Adrenal gland (tissue), 12 donors: ENCODE data around the gene TEAD3. TPM values are rescaled to one million over a fixed set of nuclear protein-coding genes. Genes with fewer than 3 reads are reported as not detected.
A peak's percentile ranks its signal among the peaks of the same experiment; 100 is the strongest.

Source experiments
- DNase-seq, 7 donors: peaks; one replicate each; pipeline ENCODE4 v3.0.0-alpha.2; 2019 to 2020
- H3K27ac ChIP-seq, 5 donors: fragments of 200-600 bp; sonication (generic) in 4 of 5; 1 replicate in 3 of 5; 2 replicates in 2 of 5; pipeline versions ENCODE4 v1.5.1 to v1.8.0; 2016 to 2020; ENCODE audit warnings: mild to moderate bottlenecking in 1 of 5
- H3K27me3 ChIP-seq: fragments of 200-600 bp; 2 replicates; pipeline ENCODE4 v1.8.0; 2021
- H3K36me3 ChIP-seq, 2 donors: fragments of 200-600 bp; replicated peaks in 1 of 2; 1 replicate in 1 of 2; 2 replicates in 1 of 2; pipeline versions ENCODE4 v1.5.1 to v1.8.0; 2018 to 2022
- H3K4me1 ChIP-seq, 2 donors: fragments of 200-600 bp; replicated peaks in 1 of 2; 1 replicate in 1 of 2; 2 replicates in 1 of 2; pipeline versions ENCODE4 v1.5.1 to v1.8.0; 2018 to 2021
- H3K4me3 ChIP-seq, 4 donors: fragments of 200-600 bp; sonication (generic) in 3 of 4; one replicate each; pipeline ENCODE4 v1.5.1; 2016 to 2018
- H3K9me3 ChIP-seq, 3 donors: fragments of 200-600 bp; sonication (generic) in 1 of 3; replicated peaks in 1 of 3; 1 replicate in 2 of 3; 2 replicates in 1 of 3; pipeline versions ENCODE4 v1.5.1 to v1.8.0; 2016 to 2021
- POLR2A ChIP-seq, 2 donors: fragments of 450-650 bp; IDR thresholded peaks; one replicate each; pipeline ENCODE4 v1.6.1; 2017; ENCODE audit warnings: antibody characterized with exemption in 2 of 2, mild to moderate bottlenecking in 2 of 2, moderate library complexity in 1 of 2
- WGBS, 4 donors: extraction: QIAGEN DNeasy Blood & Tissue Kit in 2 of 4; methylation state at CpG; one replicate each; pipeline versions ENCODE4 v1.1.5 to v1.1.7; 2013 to 2017; 5-methylcytosine and 5-hydroxymethylcytosine counted together
- intact Hi-C, 2 donors: fragments of 100-400 bp; cut with DNase I; formaldehyde crosslinking; loops; one replicate each; pipeline versions ENCODE4 v1.14.1 to v1.15.0; 2022 to 2023
- polyA plus RNA-seq, 3 donors: library from polyadenylated mRNA; stranded (reverse); fragments of 200-250 nt in 2 of 3; fragments of 350-450 nt in 1 of 3; fragmentation: Illumina TruSeq in 1 of 3; extraction: RNeasy Lipid Tissue Mini Kit (QIAGEN cat#74804) in 1 of 3; gene quantifications; one replicate each; pipeline ENCODE4 v1.2.3, GENCODE V29; 2013 to 2014
- total RNA-seq, 9 donors: library from RNA; depleted of rRNA in 4 of 9; stranded (reverse); fragments of >200 nt in 4 of 9; fragments of 120-200 nt in 1 of 9; fragmentation: NEBNext Ultra II Directional in 1 of 9; extraction: Animal tissue kit (Norgen Biotek cat#: 25700) in 1 of 9; gene quantifications; one replicate each; pipeline versions ENCODE4 v1.1.0 to v1.2.4, GENCODE V29; 2013 to 2023
- TF ChIP-seq, protein P1 (sequence below), 6 experiments: fragments of 450-650 bp in 4 of 6; fragments of 200-600 bp in 2 of 6; sonication (generic) in 1 of 6; IDR thresholded peaks; 1 replicate in 5 of 6; 2 replicates in 1 of 6; pipeline versions ENCODE4 v1.5.1 to v1.8.0; 2016 to 2021; ENCODE audit warnings: antibody characterized with exemption in 6 of 6, mild to moderate bottlenecking in 2 of 6, moderate library complexity in 1 of 6
- donor health status: healthy with polysubstance abuse.
- donor health status: Bipolar disorder and iron deficiency.
- donor health status: DM: yes; HTN: yes; CAD: no.
- donor health status: DM: no; HTN: no; CAD: no.
- donor health status: DM: no; HTN: no; CAD: no.
- donor health status: DM: yes; HTN: yes; CAD: no.

The TEAD3 gene
- total and polyA plus RNA-seq, 12 donors: 1.4 to 15.5 (median 8.7) TPM

DNA sequence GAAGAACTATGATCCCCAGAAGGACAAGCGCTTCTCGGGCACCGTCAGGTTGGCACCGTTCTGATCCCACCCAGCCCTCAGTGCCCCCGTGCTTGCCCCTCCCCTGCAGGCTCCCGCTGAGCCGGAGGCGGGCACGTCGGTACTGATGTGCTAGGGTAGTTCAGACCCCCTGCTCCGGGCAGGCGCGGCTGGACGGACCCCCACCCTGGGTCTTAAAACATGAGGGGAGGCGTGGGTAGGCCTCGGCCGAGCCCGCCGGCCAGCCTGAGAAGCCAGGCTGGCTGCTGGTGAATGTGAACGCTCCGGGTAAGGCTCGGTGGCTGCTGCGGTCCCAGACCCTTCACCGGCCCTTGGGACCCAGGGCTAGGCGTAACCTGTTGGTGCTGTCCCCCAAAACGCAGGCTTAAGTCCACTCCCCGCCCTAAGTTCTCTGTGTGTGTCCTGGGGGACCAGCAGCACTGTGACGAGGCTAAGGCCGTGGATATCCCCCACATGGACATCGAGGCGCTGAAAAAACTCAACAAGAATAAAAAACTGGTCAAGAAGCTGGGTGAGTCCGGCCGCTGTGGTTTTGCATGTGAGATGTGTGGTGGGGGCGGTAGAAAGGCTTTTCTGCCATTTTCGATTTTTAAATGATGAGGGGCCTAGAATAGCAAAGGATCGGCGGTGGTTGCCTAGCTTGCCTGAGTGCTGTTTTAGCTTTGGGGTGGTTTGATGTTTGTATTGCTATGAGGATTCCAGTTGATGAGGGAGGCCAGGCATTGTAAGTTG, 27.7 kb downstream of the TEAD3 start:
- H3K4me3 ChIP-seq: peak overlapping the region in 3 of 4 donors; percentile 64 to 77 (median 75)
- peaks cover 0 to 25% of the 10 kb centered on the region in 2 donors for H3K36me3 ChIP-seq
- no peaks in the 10 kb centered on the region for H3K9me3 ChIP-seq
- 6 to 16% (median 9%) methylated on average over 29 to 37 of the region's 37 CpGs for WGBS, 4 donors
- no peaks in the 10 kb centered on the region for H3K27me3 ChIP-seq
- intact Hi-C loops: no loop called here
- TF ChIP-seq, protein P1, sequence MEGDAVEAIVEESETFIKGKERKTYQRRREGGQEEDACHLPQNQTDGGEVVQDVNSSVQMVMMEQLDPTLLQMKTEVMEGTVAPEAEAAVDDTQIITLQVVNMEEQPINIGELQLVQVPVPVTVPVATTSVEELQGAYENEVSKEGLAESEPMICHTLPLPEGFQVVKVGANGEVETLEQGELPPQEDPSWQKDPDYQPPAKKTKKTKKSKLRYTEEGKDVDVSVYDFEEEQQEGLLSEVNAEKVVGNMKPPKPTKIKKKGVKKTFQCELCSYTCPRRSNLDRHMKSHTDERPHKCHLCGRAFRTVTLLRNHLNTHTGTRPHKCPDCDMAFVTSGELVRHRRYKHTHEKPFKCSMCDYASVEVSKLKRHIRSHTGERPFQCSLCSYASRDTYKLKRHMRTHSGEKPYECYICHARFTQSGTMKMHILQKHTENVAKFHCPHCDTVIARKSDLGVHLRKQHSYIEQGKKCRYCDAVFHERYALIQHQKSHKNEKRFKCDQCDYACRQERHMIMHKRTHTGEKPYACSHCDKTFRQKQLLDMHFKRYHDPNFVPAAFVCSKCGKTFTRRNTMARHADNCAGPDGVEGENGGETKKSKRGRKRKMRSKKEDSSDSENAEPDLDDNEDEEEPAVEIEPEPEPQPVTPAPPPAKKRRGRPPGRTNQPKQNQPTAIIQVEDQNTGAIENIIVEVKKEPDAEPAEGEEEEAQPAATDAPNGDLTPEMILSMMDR (IDR thresholded peaks at IDR 0.05): no peak
- TF ChIP-seq POLR2A (IDR thresholded peaks at IDR 0.05): no peak
- H3K27ac ChIP-seq: peak overlapping the region in 4 of 5 donors; percentile 85 to 93 (median 88)
- peak in 1 of 7 donors; percentile 39 for DNase-seq
- peaks cover 12 to 50% of the 10 kb centered on the region in 2 donors for H3K4me1 ChIP-seq

DNA sequence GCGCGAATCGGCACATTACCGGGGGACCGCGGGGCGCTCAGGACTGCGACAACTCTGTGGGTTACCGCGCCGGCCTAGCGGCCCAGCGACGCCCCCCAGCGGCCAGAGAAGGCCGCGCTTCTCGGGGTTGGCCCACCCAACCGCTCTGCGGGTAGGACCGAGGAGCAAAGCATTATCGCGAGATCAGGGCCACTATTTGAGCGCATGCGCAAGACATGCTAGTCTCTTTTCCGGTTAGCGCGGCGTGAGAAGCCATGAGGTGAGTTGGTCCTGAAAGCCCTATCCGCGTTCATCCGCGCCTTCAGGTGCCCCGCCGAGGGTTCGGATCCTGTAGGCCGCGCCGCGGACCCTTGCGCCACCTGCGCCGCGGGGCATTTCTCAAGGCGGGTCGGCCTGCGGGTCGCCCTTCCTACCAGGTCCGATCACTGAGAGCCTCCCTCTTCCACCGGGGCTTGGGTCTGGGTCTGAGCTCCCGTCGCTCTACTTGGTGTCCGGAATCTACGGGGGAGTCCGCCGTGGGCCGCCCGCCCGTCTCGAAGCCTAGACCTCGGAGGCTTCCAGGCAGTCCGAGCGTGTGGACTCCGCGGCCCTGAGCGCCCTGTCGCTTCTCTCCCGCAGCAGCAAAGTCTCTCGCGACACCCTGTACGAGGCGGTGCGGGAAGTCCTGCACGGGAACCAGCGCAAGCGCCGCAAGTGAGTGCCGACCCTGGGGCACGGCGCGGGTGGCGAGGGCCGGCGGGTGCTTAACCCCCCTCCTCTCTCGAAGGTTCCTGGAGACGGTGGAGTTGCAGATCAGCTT, 28.5 kb downstream of the TEAD3 start, which contains the start of gene RPL10A:
TSS of gene RPL10A (plus strand) at position 221 of the 799 bp plus-strand sequence. CDS start at position 255, 34 bp downstream.
- H3K4me3 ChIP-seq: peak within 1 kb of the TSS; percentile 26 to 77 (median 70)
- peaks cover 0 to 25% of the 10 kb centered on the region in 2 donors for H3K36me3 ChIP-seq
- no peaks in the 10 kb centered on the region for H3K9me3 ChIP-seq
- WGBS, 4 donors: 0 to 3% (median 1%) methylated on average over 12 to 86 of the region's 86 CpGs
- TF ChIP-seq, protein P1 (IDR thresholded peaks at IDR 0.05): peak; percentile 83 to 97 (median 88)
- TF ChIP-seq POLR2A (IDR thresholded peaks at IDR 0.05): peak; percentile 82 to 89
- no peaks in the 10 kb centered on the region for H3K27me3 ChIP-seq
- peak within 1 kb of the TSS; percentile 45 to 93 (median 88) for H3K27ac ChIP-seq
- DNase-seq: peak; percentile 96 to 99 (median 97)
- intact Hi-C loops: no loop called here
- peaks cover 12 to 50% of the 10 kb centered on the region in 2 donors for H3K4me1 ChIP-seq

DNA sequence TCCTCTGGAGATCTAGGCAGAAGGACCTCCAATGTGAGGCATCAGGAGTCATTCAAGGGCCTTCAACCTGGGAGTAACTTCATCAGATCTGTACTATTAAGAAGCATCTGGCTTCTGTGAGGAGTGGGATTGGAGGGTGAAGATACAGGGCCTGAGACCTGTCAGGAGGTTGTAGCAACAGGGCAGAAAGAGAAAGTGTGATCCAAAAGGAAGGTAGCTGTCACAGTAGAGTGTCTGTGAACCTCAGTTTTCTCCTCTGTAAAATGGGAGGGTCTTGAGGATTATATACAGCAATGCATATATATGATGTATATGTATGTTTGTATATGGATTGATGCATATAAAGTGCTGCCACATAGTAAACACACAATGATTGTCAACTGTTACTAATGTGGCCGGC, 31.2 kb downstream of the TEAD3 start:
- Histone ChIP-seq H3K36me3 (peaks cover 0 to 10% of the 10 kb centered on the region in 2 donors), H3K27me3 (no peaks in the 10 kb centered on the region), H3K4me3 (no peak overlapping the region), H3K4me1 (peaks cover 12 to 23% of the 10 kb centered on the region in 2 donors), H3K27ac (no peak overlapping the region), H3K9me3 (no peaks in the 10 kb centered on the region)
- 90 to 100% (median 98%) methylated on average over 1 of the region's 1 CpG for WGBS, 4 donors
- intact Hi-C loops: no loop called here
- DNase-seq: no peak
- TF ChIP-seq, protein P1 (IDR thresholded peaks at IDR 0.05): no peak
- TF ChIP-seq POLR2A (IDR thresholded peaks at IDR 0.05): no peak

DNA sequence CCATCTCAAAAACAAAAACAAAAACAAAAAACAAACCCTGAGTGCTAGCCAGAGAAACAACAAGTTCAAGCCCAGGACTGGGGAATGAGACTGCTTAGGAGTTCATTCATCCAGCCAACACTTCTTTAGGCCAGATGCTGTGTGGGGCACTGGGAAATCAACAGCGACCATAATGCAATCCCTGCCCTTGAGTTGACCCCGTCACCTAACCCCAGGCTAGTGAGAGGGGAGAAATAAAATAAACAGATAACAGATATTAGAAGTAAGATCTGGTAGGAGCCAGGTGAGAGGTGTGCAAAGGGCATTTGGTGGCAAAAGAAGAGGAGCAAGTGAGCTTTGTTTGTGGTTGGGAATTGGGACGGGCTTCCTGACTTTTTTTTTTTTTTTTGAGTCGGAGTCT, 33.6 kb downstream of the TEAD3 start:
- no peaks in the 10 kb centered on the region for H3K9me3 ChIP-seq
- no peaks in the 10 kb centered on the region for H3K27me3 ChIP-seq
- 85 to 98% (median 93%) methylated on average over 4 of the region's 4 CpGs for WGBS, 4 donors
- peaks cover 0 to 6% of the 10 kb centered on the region in 2 donors for H3K4me1 ChIP-seq
- TF ChIP-seq POLR2A (IDR thresholded peaks at IDR 0.05): no peak
- TF ChIP-seq, protein P1 (IDR thresholded peaks at IDR 0.05): no peak
- no peak overlapping the region for H3K4me3 ChIP-seq
- H3K27ac ChIP-seq: no peak overlapping the region
- H3K36me3 ChIP-seq: no peaks in the 10 kb centered on the region
- intact Hi-C loops: no loop called here
- no peak for DNase-seq
